Neural progenitor cell (in vitro differentiated cells): ENCODE measurements around the gene RNF180. TPM values are rescaled to one million over a fixed set of nuclear protein-coding genes. Genes with fewer than 3 reads are reported as not detected.

Experiments
- DNase-seq: peaks from one replicate; pipeline ENCODE4 v3.0.0-alpha.2; 2016; ENCODE audit warnings: low spot score
- H2AFZ ChIP-seq: fragments of 200-600 bp; sonication (generic); replicated peaks from 2 replicates; pipeline ENCODE4 v1.6.1; 2016; ENCODE audit warnings: antibody characterized with exemption
- H3F3A ChIP-seq: fragments of 200-600 bp; sonication (generic); 2 replicates; pipeline ENCODE4 v1.6.1; 2016; ENCODE audit warnings: antibody characterized with exemption, low read depth
- H3K27ac ChIP-seq: fragments of 200-600 bp; sonication (generic); 2 replicates; pipeline ENCODE4 v1.5.1; 2016; ENCODE audit warnings: mild to moderate bottlenecking
- H3K27me3 ChIP-seq: fragments of 200-600 bp; sonication (generic); 2 replicates; pipeline ENCODE4 v1.6.1; 2016; ENCODE audit warnings: mild to moderate bottlenecking, moderate library complexity
- H3K36me3 ChIP-seq: fragments of 200-600 bp; sonication (generic); 2 replicates; pipeline ENCODE4 v1.5.1; 2016
- H3K4me1 ChIP-seq: fragments of 200-600 bp; sonication (generic); 2 replicates; pipeline ENCODE4 v1.6.1; 2016; ENCODE audit warnings: mixed run types
- H3K4me2 ChIP-seq: fragments of 200-600 bp; sonication (generic); 2 replicates; pipeline ENCODE4 v1.6.1; 2016
- H3K4me3 ChIP-seq: fragments of 200-600 bp; sonication (generic); 2 replicates; pipeline ENCODE4 v1.5.1; 2016
- H3K79me2 ChIP-seq: fragments of 200-600 bp; sonication (generic); 2 replicates; pipeline ENCODE4 v1.6.1; 2016; ENCODE audit warnings: low read depth
- H3K9ac ChIP-seq: fragments of 200-600 bp; sonication (generic); 2 replicates; pipeline ENCODE4 v1.6.1; 2016
- H3K9me3 ChIP-seq: fragments of 200-600 bp; sonication (generic); 2 replicates; pipeline ENCODE4 v1.5.1; 2016; ENCODE audit warnings: low read depth
- H4K20me1 ChIP-seq: fragments of 200-600 bp; sonication (generic); 2 replicates; pipeline ENCODE4 v1.6.1; 2016; ENCODE audit warnings: low read depth
- H3K27ac Mint-ChIP-seq: 3 replicates; pipeline ENCODE4 v1.8.0; 2021; ENCODE audit warnings: mixed read lengths
- H3K27me3 Mint-ChIP-seq: 2 replicates; pipeline ENCODE4 v1.8.0; 2022; ENCODE audit warnings: low read depth, mild to moderate bottlenecking, inconsistent platforms, moderate library complexity, mixed read lengths; ENCODE audit not compliant: insufficient read depth
- H3K36me3 Mint-ChIP-seq: 3 replicates; pipeline ENCODE4 v1.8.0; 2021; ENCODE audit warnings: mixed read lengths
- H3K4me1 Mint-ChIP-seq: 3 replicates; pipeline ENCODE4 v1.8.0; 2021; ENCODE audit warnings: mixed read lengths
- H3K4me3 Mint-ChIP-seq: 3 replicates; pipeline ENCODE4 v1.8.0; 2021; ENCODE audit warnings: mild to moderate bottlenecking, moderate library complexity, mixed read lengths
- H3K9me3 Mint-ChIP-seq: 3 replicates; pipeline ENCODE4 v1.8.0; 2020; ENCODE audit warnings: mixed read lengths
- EZH2 ChIP-seq: fragments of 200-600 bp; sonication (generic); IDR thresholded peaks from 2 replicates; pipeline ENCODE4 v1.6.1; 2017; ENCODE audit warnings: antibody characterized with exemption, mild to moderate bottlenecking, moderate library complexity
- EZH2phosphoT487 ChIP-seq: fragments of 200-600 bp; sonication (generic); IDR thresholded peaks from 2 replicates; pipeline ENCODE4 v1.6.1; 2017; ENCODE audit warnings: antibody characterized with exemption
- total RNA-seq: library from RNA; depleted of rRNA; stranded (reverse); fragments of >200 nt; gene quantifications from 2 replicates; pipeline ENCODE4 v1.2.3, GENCODE V29; 2015; ENCODE audit warnings: low replicate concordance
- TF ChIP-seq, protein P1 (sequence below): fragments of 200-600 bp; sonication (generic); IDR thresholded peaks from 2 replicates; pipeline ENCODE4 v1.5.1; 2017; ENCODE audit warnings: antibody characterized with exemption, mild to moderate bottlenecking

The RNF180 gene
- total RNA-seq, 1 donor from 2014 or later, result 5.5 TPM

DNA sequence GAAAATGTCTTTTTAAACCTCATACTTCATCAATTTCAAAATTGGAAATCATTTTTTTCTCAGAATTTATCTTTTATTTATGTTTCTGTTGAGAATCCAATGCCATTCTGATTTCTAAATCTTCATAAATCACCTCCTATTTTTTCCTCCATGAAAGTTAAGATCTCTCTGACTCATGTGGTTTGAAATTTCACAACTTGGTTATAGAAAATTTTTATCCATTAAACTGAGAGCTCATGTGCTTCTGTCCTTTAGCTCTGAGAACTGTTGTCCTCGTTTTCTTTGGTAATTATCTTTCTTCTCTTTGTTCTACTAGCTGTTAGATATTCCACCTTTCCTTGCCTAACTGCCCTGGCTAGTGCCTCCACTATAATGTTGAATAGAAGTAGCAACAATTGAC is 1.5 kb upstream of the RNF180 start:
- Histone ChIP-seq H3K9ac (no peak overlapping the region), H3K9me3 (no peaks in the 10 kb centered on the region), H3K27me3 (peaks cover 54% of the 10 kb centered on the region), H3K4me1 (peaks cover 10% of the 10 kb centered on the region), H3K79me2 (no peaks in the 10 kb centered on the region), H2AFZ (no peak overlapping the region), H3K36me3 (no peaks in the 10 kb centered on the region), H3K4me3 (no peak overlapping the region), H3F3A (no peaks in the 10 kb centered on the region), H3K27ac (no peak overlapping the region), H4K20me1 (no peaks in the 10 kb centered on the region), H3K4me2 (no peak overlapping the region)
- H3K9me3 Mint-ChIP-seq, result no peaks in the 10 kb centered on the region
- no peaks in the 10 kb centered on the region for H3K36me3 Mint-ChIP-seq
- no peak for DNase-seq
- H3K27me3 Mint-ChIP-seq, result peaks cover 14% of the 10 kb centered on the region
- no peak overlapping the region for H3K4me3 Mint-ChIP-seq
- no peak overlapping the region for H3K27ac Mint-ChIP-seq
- H3K4me1 Mint-ChIP-seq, result peaks cover 7% of the 10 kb centered on the region
- TF ChIP-seq EZH2phosphoT487, result no peak
- TF ChIP-seq EZH2, result no peak
- TF ChIP-seq, protein P1, sequence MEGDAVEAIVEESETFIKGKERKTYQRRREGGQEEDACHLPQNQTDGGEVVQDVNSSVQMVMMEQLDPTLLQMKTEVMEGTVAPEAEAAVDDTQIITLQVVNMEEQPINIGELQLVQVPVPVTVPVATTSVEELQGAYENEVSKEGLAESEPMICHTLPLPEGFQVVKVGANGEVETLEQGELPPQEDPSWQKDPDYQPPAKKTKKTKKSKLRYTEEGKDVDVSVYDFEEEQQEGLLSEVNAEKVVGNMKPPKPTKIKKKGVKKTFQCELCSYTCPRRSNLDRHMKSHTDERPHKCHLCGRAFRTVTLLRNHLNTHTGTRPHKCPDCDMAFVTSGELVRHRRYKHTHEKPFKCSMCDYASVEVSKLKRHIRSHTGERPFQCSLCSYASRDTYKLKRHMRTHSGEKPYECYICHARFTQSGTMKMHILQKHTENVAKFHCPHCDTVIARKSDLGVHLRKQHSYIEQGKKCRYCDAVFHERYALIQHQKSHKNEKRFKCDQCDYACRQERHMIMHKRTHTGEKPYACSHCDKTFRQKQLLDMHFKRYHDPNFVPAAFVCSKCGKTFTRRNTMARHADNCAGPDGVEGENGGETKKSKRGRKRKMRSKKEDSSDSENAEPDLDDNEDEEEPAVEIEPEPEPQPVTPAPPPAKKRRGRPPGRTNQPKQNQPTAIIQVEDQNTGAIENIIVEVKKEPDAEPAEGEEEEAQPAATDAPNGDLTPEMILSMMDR, result no peak

DNA sequence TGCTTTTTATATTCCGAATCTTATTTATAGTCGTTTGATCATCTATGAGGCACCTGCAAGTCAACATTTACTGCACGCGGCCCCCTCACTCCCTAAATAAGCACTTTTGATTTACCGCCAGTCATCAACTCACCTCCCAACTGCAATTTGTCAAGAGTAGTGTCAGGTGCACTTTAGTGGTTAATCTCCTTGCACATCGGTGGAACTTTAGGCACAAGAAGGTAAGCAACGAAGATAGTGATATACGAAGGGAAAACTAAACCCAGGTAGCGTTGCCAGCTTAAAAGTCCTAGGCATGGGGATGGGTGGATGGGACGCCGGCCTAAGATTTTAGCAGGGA is 513 bp upstream of the RNF180 start:
- peak overlapping the region; percentile 92 for H3K4me3 Mint-ChIP-seq
- Histone ChIP-seq H3K9me3 (no peaks in the 10 kb centered on the region), H3K4me1 (peaks cover 10% of the 10 kb centered on the region), H4K20me1 (no peaks in the 10 kb centered on the region), H3K4me3 (peak overlapping the region; percentile 67), H3K79me2 (no peaks in the 10 kb centered on the region), H3K36me3 (no peaks in the 10 kb centered on the region), H3K27me3 (peaks cover 54% of the 10 kb centered on the region), H3K9ac (no peak overlapping the region), H3K27ac (no peak overlapping the region), H3F3A (no peaks in the 10 kb centered on the region), H2AFZ (peak overlapping the region; percentile 88), H3K4me2 (peak overlapping the region; percentile 84)
- DNase-seq, result no peak
- H3K9me3 Mint-ChIP-seq, result no peaks in the 10 kb centered on the region
- H3K4me1 Mint-ChIP-seq, result peaks cover 7% of the 10 kb centered on the region
- no peaks in the 10 kb centered on the region for H3K36me3 Mint-ChIP-seq
- peak overlapping the region; percentile 54 for H3K27ac Mint-ChIP-seq
- peaks cover 14% of the 10 kb centered on the region for H3K27me3 Mint-ChIP-seq
- TF ChIP-seq EZH2, result no peak
- TF ChIP-seq EZH2phosphoT487, result no peak
- TF ChIP-seq, protein P1, result no peak

DNA sequence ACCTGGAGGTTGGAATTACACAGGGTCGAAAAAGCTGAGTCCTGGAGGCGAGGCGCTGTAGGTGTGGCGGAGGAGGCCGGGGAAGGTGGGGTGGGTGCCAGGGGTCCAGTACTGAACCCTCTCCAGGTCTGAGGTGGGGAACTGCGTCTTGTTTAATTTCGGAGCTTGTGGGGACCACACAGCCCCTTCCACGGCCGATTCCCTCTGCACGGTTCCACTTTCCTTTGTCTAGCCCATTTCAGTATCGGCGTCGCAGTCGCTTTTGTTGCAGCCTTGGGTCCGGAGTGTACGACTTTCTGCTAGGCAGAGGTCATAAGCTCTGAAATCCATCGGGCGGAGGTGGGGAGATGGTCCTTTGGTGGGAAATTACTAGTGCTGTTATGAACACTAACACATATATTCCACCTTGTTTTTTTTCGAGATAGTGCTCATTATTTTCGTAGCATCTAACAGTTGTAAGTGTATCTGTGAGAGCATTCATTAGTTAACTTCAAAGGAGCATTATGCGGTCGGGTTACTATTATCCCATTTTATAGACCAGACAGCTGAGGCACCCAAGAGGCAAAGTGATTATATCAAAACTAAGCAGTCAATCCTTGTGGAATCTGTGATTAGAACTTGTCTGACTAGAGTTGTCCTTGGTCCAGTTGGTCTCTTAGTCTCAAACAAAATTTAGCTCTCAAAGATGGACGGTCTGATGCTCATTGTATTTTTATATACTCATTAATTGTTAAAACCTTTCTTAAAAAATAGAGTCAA is 737 bp downstream of the RNF180 start:
- Mint-ChIP-seq H3K4me1 (peaks cover 7% of the 10 kb centered on the region), H3K9me3 (no peaks in the 10 kb centered on the region), H3K4me3 (peak overlapping the region; percentile 94), H3K36me3 (no peaks in the 10 kb centered on the region), H3K27ac (peak overlapping the region; percentile 52), H3K27me3 (peaks cover 14% of the 10 kb centered on the region)
- H3K27ac ChIP-seq, result no peak overlapping the region
- peak overlapping the region; percentile 84 for H3K4me2 ChIP-seq
- H3K9ac ChIP-seq, result no peak overlapping the region
- H3K4me1 ChIP-seq, result peaks cover 8% of the 10 kb centered on the region
- no peaks in the 10 kb centered on the region for H3K36me3 ChIP-seq
- DNase-seq, result peak; percentile 49
- peak overlapping the region; percentile 67 for H3K4me3 ChIP-seq
- H4K20me1 ChIP-seq, result no peaks in the 10 kb centered on the region
- H3K9me3 ChIP-seq, result no peaks in the 10 kb centered on the region
- peak; percentile 49 for TF ChIP-seq EZH2phosphoT487
- peak; percentile 42 for TF ChIP-seq EZH2
- TF ChIP-seq, protein P1, result no peak
- H3K27me3 ChIP-seq, result peaks cover 54% of the 10 kb centered on the region
- H3K79me2 ChIP-seq, result no peaks in the 10 kb centered on the region
- no peaks in the 10 kb centered on the region for H3F3A ChIP-seq
- H2AFZ ChIP-seq, result peak overlapping the region; percentile 88
